WTC11 (cell line): ENCODE data around the gene OR4D1. TPM values are rescaled to one million over a fixed set of nuclear protein-coding genes. Genes with fewer than 3 reads are reported as not detected.
A peak's percentile ranks its signal among the peaks of the same experiment; 100 is the strongest.
"Not testable (repeated sequence)": the region's sequence is repeated elsewhere in the genome, so short reads cannot be mapped to it uniquely, and the experiment has no call there.

Experiments used
- ATAC-seq: fragments of 200-7000 bp; cut with Tn5 transposase; 2 replicates; pipeline ENCODE4 v1.10.0; 2021; ENCODE audit warnings: mild to moderate bottlenecking, moderate library complexity
- CTCF ChIA-PET: fragments of 300-600 bp; sonication (Branson Sonifier 250); formaldehyde crosslinking; loops from one replicate; lab custom pipeline; 2021; ENCODE audit warnings: antibody characterized with exemption; lab: Charles Lee
- POLR2A ChIA-PET: fragments of 350-600 bp; sonication (Branson Sonifier 250); formaldehyde crosslinking; loops from one replicate; lab custom pipeline; 2021; ENCODE audit warnings: antibody characterized with exemption; lab: Charles Lee
- DNase-seq: peaks from one replicate; pipeline ENCODE4 v3.0.0; 2021; ENCODE audit warnings: low spot score
- H3K27ac Mint-ChIP-seq: 2 replicates; pipeline ENCODE4 v1.8.0; 2021; ENCODE audit warnings: mixed read lengths
- H3K27me3 Mint-ChIP-seq: 2 replicates; pipeline ENCODE4 v1.8.0; 2021; ENCODE audit warnings: low read depth, mild to moderate bottlenecking, moderate library complexity, mixed read lengths
- H3K36me3 Mint-ChIP-seq: 2 replicates; pipeline ENCODE4 v1.8.0; 2021; ENCODE audit warnings: mixed read lengths
- H3K4me1 Mint-ChIP-seq: 2 replicates; pipeline ENCODE4 v1.8.0; 2022; ENCODE audit warnings: mixed read lengths
- H3K4me3 Mint-ChIP-seq: 2 replicates; pipeline ENCODE4 v1.8.0; 2021; ENCODE audit warnings: mild to moderate bottlenecking, moderate library complexity, mixed read lengths
- H3K9me3 Mint-ChIP-seq: 2 replicates; pipeline ENCODE4 v1.8.0; 2021; ENCODE audit warnings: mixed read lengths
- AFF4 ChIP-seq: sonication (generic); formaldehyde crosslinking; IDR thresholded peaks from 2 replicates; pipeline ENCODE4 v1.8.1; 2023; ENCODE audit warnings: mild to moderate bottlenecking, missing genetic modification reagents, borderline replicate concordance
- CBFB ChIP-seq: sonication (generic); formaldehyde crosslinking; IDR thresholded peaks from 2 replicates; pipeline ENCODE4 v1.8.1; 2022; ENCODE audit warnings: mild to moderate bottlenecking, low read depth, missing genetic modification reagents
- E2F5 ChIP-seq: sonication (generic); formaldehyde crosslinking; IDR thresholded peaks from 2 replicates; pipeline ENCODE4 v1.8.1; 2022; ENCODE audit warnings: mild to moderate bottlenecking, moderate library complexity, missing genetic modification reagents
- FOXP1 ChIP-seq: sonication (generic); formaldehyde crosslinking; IDR thresholded peaks from 2 replicates; pipeline ENCODE4 v1.8.0; 2022; ENCODE audit warnings: missing genetic modification reagents, mild to moderate bottlenecking, moderate library complexity, borderline replicate concordance
- HMGA2 ChIP-seq: fragments of 250-450 bp; sonication (Bioruptor Pico); IDR thresholded peaks from 2 replicates; pipeline ENCODE4 v1.4.0; 2021; ENCODE audit warnings: mild to moderate bottlenecking, moderate library complexity
- HMGXB4 ChIP-seq: sonication (generic); formaldehyde crosslinking; IDR thresholded peaks from 2 replicates; pipeline ENCODE4 v1.8.1; 2023; ENCODE audit warnings: mild to moderate bottlenecking, moderate library complexity, missing genetic modification reagents
- MAX ChIP-seq: sonication (generic); formaldehyde crosslinking; IDR thresholded peaks from 2 replicates; pipeline ENCODE4 v1.8.0; 2022; ENCODE audit warnings: mild to moderate bottlenecking, missing genetic modification reagents
- MYBL2 ChIP-seq: sonication (generic); formaldehyde crosslinking; IDR thresholded peaks from 2 replicates; pipeline ENCODE4 v1.8.1; 2023; ENCODE audit warnings: mild to moderate bottlenecking, moderate library complexity, missing genetic modification reagents
- NR1H2 ChIP-seq: sonication (generic); formaldehyde crosslinking; IDR thresholded peaks from 2 replicates; pipeline ENCODE4 v1.9.0; 2021; ENCODE audit warnings: mild to moderate bottlenecking, moderate library complexity, missing genetic modification reagents
- SOX15 ChIP-seq: fragments of 250-450 bp; sonication (Bioruptor Pico); IDR thresholded peaks from 2 replicates; pipeline ENCODE4 v1.9.0; 2021; ENCODE audit warnings: mild to moderate bottlenecking
- STAT6 ChIP-seq: sonication (generic); formaldehyde crosslinking; conservative IDR thresholded peaks from 2 replicates; pipeline ENCODE4 v1.8.1; 2023; ENCODE audit warnings: mild to moderate bottlenecking, low read depth, missing genetic modification reagents, moderate library complexity
- USF1 ChIP-seq: sonication (generic); formaldehyde crosslinking; IDR thresholded peaks from 2 replicates; pipeline ENCODE4 v1.8.0; 2022; ENCODE audit warnings: mild to moderate bottlenecking, missing genetic modification reagents
- ZNF121 ChIP-seq: sonication (generic); formaldehyde crosslinking; IDR thresholded peaks from 2 replicates; pipeline ENCODE4 v1.8.0; 2023; ENCODE audit warnings: missing genetic modification reagents
- ZNF219 ChIP-seq: sonication (generic); formaldehyde crosslinking; IDR thresholded peaks from 2 replicates; pipeline ENCODE4 v1.8.0; 2023; ENCODE audit warnings: missing genetic modification reagents, mild to moderate bottlenecking, borderline replicate concordance
- ZNF532 ChIP-seq: fragments of 250-450 bp; sonication (Bioruptor Pico); IDR thresholded peaks from 2 replicates; pipeline ENCODE4 v1.9.0; 2021; ENCODE audit warnings: mild to moderate bottlenecking, borderline replicate concordance
- total RNA-seq: library from RNA; stranded (reverse); gene quantifications from 3 replicates; pipeline ENCODE4 v1.2.3, GENCODE V29; 2021

The OR4D1 gene
- total RNA-seq, 1 experiment from 2014 or later = 0.17 TPM

- no peak overlapping the region for H3K4me3 Mint-ChIP-seq
- CTCF ChIA-PET = interaction anchor here (1.3 kb wide), 1 partner anchor 58 kb away, joined by 7 read pairs; no protein-coding TSS in a partner anchor
- H3K36me3 Mint-ChIP-seq = peaks cover 7% of the 10 kb centered on the region; the same call in 1 of the 2 replicates
- peaks cover 5% of the 10 kb centered on the region; the same call in 1 of the 2 replicates for H3K4me1 Mint-ChIP-seq
- ATAC-seq (no peak), DNase-seq (no peak)
- no peak overlapping the region for H3K27ac Mint-ChIP-seq
- no peak for TF ChIP-seq E2F5 (CRISPR knock-in tag)
- TF ChIP-seq NR1H2 (CRISPR knock-in tag) = no peak
- no peak for TF ChIP-seq CBFB (CRISPR knock-in tag)
- no peak for TF ChIP-seq STAT6 (CRISPR knock-in tag)
- TF ChIP-seq SOX15 (CRISPR knock-in tag) = no peak
- TF ChIP-seq FOXP1 (CRISPR knock-in tag) = no peak
- TF ChIP-seq AFF4 (CRISPR knock-in tag) = no peak
- no peak for TF ChIP-seq ZNF121 (CRISPR knock-in tag)
- no peak for TF ChIP-seq USF1
- TF ChIP-seq, all 79 proteins: peak for 0
- peaks cover 30% of the 10 kb centered on the region for H3K9me3 Mint-ChIP-seq
- H3K27me3 Mint-ChIP-seq = peaks cover 28% of the 10 kb centered on the region
- POLR2A ChIA-PET = no interaction called here
These were observed 6.7 kb upstream of the OR4D1 start for GRCh38 chr17:58141505-58141904.

- ATAC-seq, H3K4me1 Mint-ChIP-seq, H3K27ac Mint-ChIP-seq, H3K4me3 Mint-ChIP-seq, CTCF ChIA-PET, DNase-seq, H3K36me3 Mint-ChIP-seq: not testable (repeated sequence)
- peaks cover 39% of the 10 kb centered on the region for H3K27me3 Mint-ChIP-seq
- peak; percentile 92 for TF ChIP-seq HMGA2 (CRISPR knock-in tag)
- H3K9me3 Mint-ChIP-seq = peaks cover 30% of the 10 kb centered on the region
- POLR2A ChIA-PET = interaction anchor here (0.5 kb wide), 1 partner anchor 342 kb away, joined by 6 read pairs; no protein-coding TSS in a partner anchor
These were observed 4.8 kb upstream of the OR4D1 start for GRCh38 chr17:58143335-58143734.

GRCh38 chr17:58144801-58145200, 3.4 kb upstream of the OR4D1 start:
- peaks cover 30% of the 10 kb centered on the region for H3K9me3 Mint-ChIP-seq
- ATAC-seq (no peak), DNase-seq (no peak)
- H3K4me1 Mint-ChIP-seq = no peaks in the 10 kb centered on the region
- ChIA-PET POLR2A (no interaction called here), CTCF (no interaction called here)
- H3K4me3 Mint-ChIP-seq = no peak overlapping the region
- peaks cover 52% of the 10 kb centered on the region for H3K27me3 Mint-ChIP-seq
- H3K36me3 Mint-ChIP-seq = peaks cover 7% of the 10 kb centered on the region; the same call in 1 of the 2 replicates
- H3K27ac Mint-ChIP-seq = no peak overlapping the region
- TF ChIP-seq MYBL2 (no peak), HMGXB4 (no peak), ZNF532 (CRISPR knock-in tag) (no peak), MAX (CRISPR knock-in tag) (no peak), ZNF219 (CRISPR knock-in tag) (no peak)
